Common myeloid progenitor, CD34-positive (primary cell): ENCODE results near the gene DAPK1.

ENCODE experiments used
- CTCF ChIA-PET: fragments of 350-600 bp; sonication (Branson Sonifier 250); formaldehyde crosslinking; loops from one replicate; lab custom pipeline; 2021; ENCODE audit warnings: antibody characterized with exemption; lab: Charles Lee
- POLR2A ChIA-PET: fragments of 350-600 bp; sonication (Branson Sonifier 250); formaldehyde crosslinking; loops from one replicate; lab custom pipeline; 2021; ENCODE audit warnings: antibody characterized with exemption; lab: Charles Lee
- DNase-seq, 3 donors: peaks; one replicate each; pipeline versions ENCODE4 v3.0.0 to v3.0.0-alpha.2; 2013
- H3K27ac ChIP-seq, 2 experiments: 1 replicate in 1 of 2; 2 replicates in 1 of 2; pipeline ENCODE4 v1.7.0; 2013; ENCODE audit warnings: inconsistent platforms in 2 of 2, low read length in 2 of 2, mild to moderate bottlenecking in 2 of 2, low read depth in 1 of 2, moderate library complexity in 1 of 2; ENCODE audit not compliant: severe bottlenecking in 2 of 2, insufficient read depth in 1 of 2, poor library complexity in 1 of 2
- H3K27me3 ChIP-seq, 5 experiments: replicated peaks in 2 of 5; 1 replicate in 3 of 5; 2 replicates in 2 of 5; pipeline versions ENCODE4 v1.6.1 to v1.7.0; 2013; ENCODE audit warnings: low read length in 4 of 5, mild to moderate bottlenecking in 2 of 5, moderate library complexity in 2 of 5, inconsistent platforms in 1 of 5; ENCODE audit not compliant: insufficient read depth in 5 of 5, control insufficient read depth in 4 of 5
- H3K36me3 ChIP-seq, 4 experiments: 1 replicate in 2 of 4; 2 replicates in 2 of 4; pipeline versions ENCODE4 v1.6.1 to v1.7.0; 2013; ENCODE audit warnings: low read length in 3 of 4, control low read depth in 1 of 4, mild to moderate bottlenecking in 1 of 4; ENCODE audit not compliant: control insufficient read depth in 4 of 4, insufficient read depth in 4 of 4
- H3K4me1 ChIP-seq, 4 experiments: 1 replicate in 3 of 4; 2 replicates in 1 of 4; pipeline versions ENCODE4 v1.6.1 to v1.7.1; 2013; ENCODE audit warnings: low read length in 3 of 4, mild to moderate bottlenecking in 3 of 4, control low read depth in 1 of 4, inconsistent platforms in 1 of 4, moderate library complexity in 1 of 4; ENCODE audit not compliant: control insufficient read depth in 4 of 4, insufficient read depth in 4 of 4; ENCODE audit errors: control extremely low read depth in 1 of 4
- H3K4me3 ChIP-seq, 7 experiments: 1 replicate in 4 of 7; 2 replicates in 3 of 7; pipeline versions ENCODE4 v1.5.1 to v1.7.0; 2013; ENCODE audit warnings: mild to moderate bottlenecking in 7 of 7, low read length in 6 of 7, moderate library complexity in 6 of 7, inconsistent platforms in 2 of 7, low read depth in 2 of 7, control low read depth in 1 of 7; ENCODE audit not compliant: insufficient read depth in 4 of 7, control insufficient read depth in 1 of 7; ENCODE audit errors: extremely low read depth in 1 of 7
- H3K9me3 ChIP-seq, 5 experiments: 1 replicate in 4 of 5; 2 replicates in 1 of 5; pipeline versions ENCODE4 v1.6.1 to v1.7.1; 2013; ENCODE audit warnings: low read length in 4 of 5, mild to moderate bottlenecking in 2 of 5, inconsistent platforms in 1 of 5, low read depth in 1 of 5, moderate library complexity in 1 of 5; ENCODE audit not compliant: control insufficient read depth in 4 of 5, insufficient read depth in 2 of 5; ENCODE audit errors: control extremely low read depth in 1 of 5
- WGBS: methylation state at CpG from one replicate; pipeline ENCODE4 v1.1.5; 2013; ENCODE audit not compliant: insufficient coverage; 5-methylcytosine and 5-hydroxymethylcytosine counted together

DAPK1 gene

GRCh38 chr9:87670572-87671264, 173.1 kb downstream of the DAPK1 start:
- ChIA-PET POLR2A (no interaction called here), CTCF (interaction anchor here (1.5 to 1.9 kb wide), 2 partner anchors 14 to 141 kb away, joined by 3 to 5 read pairs; no protein-coding TSS in a partner anchor)
- peaks cover 0 to 14% (median 12%) of the 10 kb centered on the region in 5 experiments for H3K9me3 ChIP-seq
- peaks cover 16 to 69% (median 61%) of the 10 kb centered on the region in 4 experiments for H3K36me3 ChIP-seq
- H3K27ac ChIP-seq = no peak overlapping the region
- no peak for DNase-seq
- H3K4me1 ChIP-seq = peaks cover 0 to 26% (median 12%) of the 10 kb centered on the region in 4 experiments
- WGBS = 94% methylated on average over 18 of the region's 18 CpGs
- no peaks in the 10 kb centered on the region for H3K27me3 ChIP-seq
- no peak overlapping the region for H3K4me3 ChIP-seq

DNA sequence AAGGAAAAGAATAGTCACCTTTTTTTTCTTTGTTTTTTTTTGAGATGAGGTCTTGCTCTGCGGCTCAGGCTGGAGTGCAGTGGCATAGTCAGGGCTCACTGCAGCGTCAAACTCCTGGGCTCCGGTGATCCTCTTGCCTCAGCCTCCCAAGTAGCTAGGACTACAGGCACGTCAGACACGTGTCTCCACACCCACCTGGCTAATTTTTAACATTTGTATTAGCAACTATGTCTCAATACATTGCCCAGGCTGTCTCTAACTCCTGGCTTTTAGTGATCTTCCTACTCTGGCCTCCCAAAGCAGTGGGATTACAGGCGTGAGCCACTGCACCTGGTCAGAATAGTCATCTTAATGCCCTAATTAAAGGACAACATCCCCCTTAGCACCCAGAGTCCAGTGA, 173.8 kb downstream of the DAPK1 start:
- ChIA-PET POLR2A (no interaction called here), CTCF (interaction anchor here (1.5 to 1.9 kb wide), 2 partner anchors 13 to 141 kb away, joined by 3 to 5 read pairs; no protein-coding TSS in a partner anchor)
- H3K4me1 ChIP-seq = peaks cover 0 to 32% (median 15%) of the 10 kb centered on the region in 4 experiments
- H3K27ac ChIP-seq = no peak overlapping the region
- H3K4me3 ChIP-seq = no peak overlapping the region
- peaks cover 12 to 69% (median 57%) of the 10 kb centered on the region in 4 experiments for H3K36me3 ChIP-seq
- no peaks in the 10 kb centered on the region for H3K27me3 ChIP-seq
- peaks cover 0 to 8% (median 8%) of the 10 kb centered on the region in 5 experiments for H3K9me3 ChIP-seq
- WGBS = 100% methylated on average over 3 of the region's 6 CpGs
- no peak for DNase-seq

- ChIA-PET POLR2A (no interaction called here), CTCF (interaction anchor here (1.5 to 1.9 kb wide), 2 partner anchors 12 to 140 kb away, joined by 3 to 5 read pairs; no protein-coding TSS in a partner anchor)
- Histone ChIP-seq H3K4me3 (no peak overlapping the region), H3K27ac (no peak overlapping the region), H3K27me3 (no peaks in the 10 kb centered on the region), H3K36me3 (peaks cover 10 to 65% (median 53%) of the 10 kb centered on the region in 4 experiments), H3K4me1 (peaks cover 0 to 37% (median 20%) of the 10 kb centered on the region in 4 experiments), H3K9me3 (peaks cover 0 to 4% (median 4%) of the 10 kb centered on the region in 5 experiments)
- WGBS = 90% methylated on average over 9 of the region's 9 CpGs
- no peak for DNase-seq
Measured at GRCh38 chr9:87671925-87672324, 174.3 kb downstream of the DAPK1 start.

DNA sequence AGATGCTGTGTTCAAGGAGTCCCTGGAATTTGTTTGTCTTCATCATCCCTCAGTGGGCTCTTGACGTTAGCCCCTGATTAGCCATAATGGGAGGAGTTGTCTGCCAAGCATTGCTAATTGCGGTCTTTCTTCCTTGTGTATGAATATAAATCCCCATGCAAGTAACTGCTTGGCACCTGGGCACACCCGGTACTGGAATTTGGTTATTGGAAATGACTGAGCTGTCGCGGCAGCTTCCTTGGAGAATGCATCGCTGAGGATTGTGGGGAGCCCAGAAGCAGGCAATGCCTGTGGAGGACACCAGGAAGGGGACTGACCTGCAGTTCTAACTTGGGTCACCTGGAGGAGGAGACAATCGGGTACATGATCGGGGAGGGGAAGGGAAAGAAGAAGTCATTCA, 174.9 kb downstream of the DAPK1 start:
- Histone ChIP-seq H3K36me3 (peaks cover 5 to 63% (median 50%) of the 10 kb centered on the region in 4 experiments), H3K4me3 (no peak overlapping the region), H3K27me3 (no peaks in the 10 kb centered on the region), H3K4me1 (peaks cover 0 to 43% (median 26%) of the 10 kb centered on the region in 4 experiments), H3K9me3 (no peaks in the 10 kb centered on the region), H3K27ac (no peak overlapping the region)
- CTCF ChIA-PET = no interaction called here
- no peak for DNase-seq
- 100% methylated on average over 5 of the region's 8 CpGs for WGBS
- POLR2A ChIA-PET = no interaction called here

DNA sequence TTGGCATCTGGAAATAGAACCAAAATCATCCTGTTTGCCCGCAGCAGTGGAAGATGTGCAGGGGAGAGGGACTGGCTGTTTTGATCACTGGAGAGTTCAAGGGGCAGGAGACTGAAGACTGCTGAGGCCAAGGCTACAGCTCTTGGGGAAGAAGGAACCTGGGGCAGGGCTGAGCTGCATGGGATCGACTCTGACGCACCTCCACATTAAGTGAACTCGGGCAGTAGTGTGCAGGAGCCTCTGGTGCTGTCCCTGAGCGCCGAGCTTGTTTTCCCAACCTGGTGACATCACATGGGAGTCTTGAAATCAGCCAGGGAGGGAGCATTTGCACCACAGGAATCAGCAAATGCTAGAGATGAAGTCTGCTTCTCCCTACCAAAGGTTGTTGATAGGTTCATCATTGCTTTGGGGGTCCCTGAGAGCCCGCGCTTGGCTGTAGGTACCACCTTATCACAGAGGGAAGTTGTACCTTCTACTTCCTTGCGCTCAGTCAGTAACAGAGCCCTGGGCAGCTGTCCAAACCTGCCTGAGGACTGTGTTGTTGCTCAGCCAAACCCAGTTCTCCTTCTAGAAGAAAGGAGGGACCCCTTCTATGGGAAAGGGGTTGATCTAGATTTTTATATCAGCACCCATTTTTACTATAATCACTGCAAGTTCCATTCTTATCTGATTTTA, 175.9 kb downstream of the DAPK1 start:
- ChIA-PET CTCF (interaction anchor here (1.0 to 1.7 kb wide), 2 partner anchors 11 to 336 kb away, joined by 3 to 4 read pairs; no protein-coding TSS in a partner anchor), POLR2A (no interaction called here)
- H3K4me3 ChIP-seq = no peak overlapping the region
- peaks cover 5 to 62% (median 45%) of the 10 kb centered on the region in 4 experiments for H3K36me3 ChIP-seq
- DNase-seq = peak; percentile 6 to 51 (median 37)
- WGBS = 69% methylated on average over 8 of the region's 9 CpGs
- no peaks in the 10 kb centered on the region for H3K9me3 ChIP-seq
- H3K27ac ChIP-seq = no peak overlapping the region
- peaks cover 0 to 47% (median 30%) of the 10 kb centered on the region in 4 experiments for H3K4me1 ChIP-seq
- H3K27me3 ChIP-seq = no peaks in the 10 kb centered on the region

- ChIA-PET POLR2A (no interaction called here), CTCF (interaction anchor here (1.3 to 1.7 kb wide), 2 partner anchors 337 to 339 kb away, joined by 3 to 4 read pairs; no protein-coding TSS in a partner anchor)
- Histone ChIP-seq H3K4me1 (peaks cover 0 to 47% (median 30%) of the 10 kb centered on the region in 4 experiments), H3K36me3 (peaks cover 5 to 61% (median 42%) of the 10 kb centered on the region in 4 experiments), H3K4me3 (peak overlapping the region in 1 of 7 experiments; percentile 35), H3K27ac (peak overlapping the region in 1 of 2 experiments; percentile 82), H3K9me3 (no peaks in the 10 kb centered on the region), H3K27me3 (no peaks in the 10 kb centered on the region)
- WGBS = 49% methylated on average over 5 of the region's 6 CpGs
- DNase-seq = peak; percentile 82 to 94 (median 89)
Measured at GRCh38 chr9:87674565-87675299, 177.1 kb downstream of the DAPK1 start.
